GM12878 (cell line): ENCODE results near the gene ADPRHL1. TPM values are rescaled to one million over a fixed set of nuclear protein-coding genes. Genes with fewer than 3 reads are reported as not detected.

Source experiments
- ATAC-seq: fragments of 200-7000 bp; cut with Tn5 transposase; 3 replicates; pipeline ENCODE4 v1.9.1; 2020; ENCODE audit warnings: mild to moderate bottlenecking, moderate library complexity
- BruUV-seq: library from RNA; stranded (reverse); fragments of 400-500 nt; replicated peaks from 2 replicates; lab custom pipeline; 2021; lab: Mats Ljungman, UMichigan
- CTCF ChIA-PET: fragments of 300-600 bp; sonication (Branson Sonifier 250); formaldehyde crosslinking; extraction: SDS; loops from one replicate; lab custom pipeline; 2021; ENCODE audit warnings: inconsistent platforms; lab: Yijun Ruan, JAX
- POLR2A ChIA-PET: fragments of 350-600 bp; formaldehyde crosslinking; extraction: SDS; loops from one replicate; lab custom pipeline; 2021; ENCODE audit warnings: inconsistent platforms; lab: Charles Lee
- RAD21 ChIA-PET: fragments of 300-600 bp; sonication (Branson Sonifier 250); formaldehyde crosslinking; loops from one replicate; lab custom pipeline; 2023; ENCODE audit warnings: antibody characterized with exemption; ENCODE audit not compliant: unreplicated experiment; lab: Charles Lee
- SMC1A ChIA-PET: fragments of 300-600 bp; sonication (Branson Sonifier 250); formaldehyde crosslinking; loops from one replicate; lab custom pipeline; 2023; ENCODE audit not compliant: unreplicated experiment, uncharacterized antibody; lab: Charles Lee
- DNase-seq: peaks from one replicate; pipeline ENCODE4 v3.0.0-alpha.2; 2011; ENCODE audit warnings: low read depth, low spot score
- FAIRE-seq: peaks from 3 replicates; lab custom pipeline; 2011; peaks lifted over from hg19 to GRCh38; lab: Jason Lieb, UNC
- H2AFZ ChIP-seq: 2 replicates; pipeline ENCODE4 v1.6.0; 2011; ENCODE audit warnings: low read depth, low read length, control low read depth; ENCODE audit not compliant: control insufficient read depth
- H3K27ac ChIP-seq: 2 replicates; pipeline ENCODE4 v1.5.1; 2011; ENCODE audit warnings: control low read depth; ENCODE audit not compliant: control insufficient read depth, insufficient read depth
- H3K27me3 ChIP-seq, 2 experiments: replicated peaks in 1 of 2; 2 replicates each; pipeline versions ENCODE4 v1.6.0 to v1.6.1; 2011; ENCODE audit warnings: low read length in 1 of 2; ENCODE audit not compliant: control insufficient read depth in 2 of 2, insufficient read depth in 2 of 2
- H3K36me3 ChIP-seq, 2 experiments: 2 replicates each; pipeline ENCODE4 v1.5.1; 2011; ENCODE audit warnings: low read length in 1 of 2; ENCODE audit not compliant: control insufficient read depth in 2 of 2, insufficient read depth in 2 of 2
- H3K4me1 ChIP-seq: 2 replicates; pipeline ENCODE4 v1.6.1; 2011; ENCODE audit warnings: mild to moderate bottlenecking, low read length, moderate library complexity, mixed read lengths; ENCODE audit not compliant: control insufficient read depth, insufficient read depth
- H3K4me2 ChIP-seq: 2 replicates; pipeline ENCODE4 v1.6.0; 2011; ENCODE audit warnings: control low read depth; ENCODE audit not compliant: control insufficient read depth, insufficient read depth
- H3K4me3 ChIP-seq: fragments of 200-600 bp; sonication (generic); 2 replicates; pipeline ENCODE4 v1.5.1; 2016
- H3K79me2 ChIP-seq: 2 replicates; pipeline ENCODE4 v1.6.0; 2011; ENCODE audit warnings: low read length; ENCODE audit not compliant: control insufficient read depth, insufficient read depth
- H3K9ac ChIP-seq: 2 replicates; pipeline ENCODE4 v1.8.0; 2011; ENCODE audit warnings: low read length, control low read depth, mixed read lengths; ENCODE audit not compliant: control insufficient read depth, insufficient read depth
- H3K9me3 ChIP-seq: replicated peaks from 3 replicates; pipeline ENCODE4 v1.5.1; 2011; ENCODE audit warnings: mild to moderate bottlenecking, low read length; ENCODE audit not compliant: control insufficient read depth, insufficient read depth
- H4K20me1 ChIP-seq: 2 replicates; pipeline ENCODE4 v1.6.0; 2011; ENCODE audit not compliant: control insufficient read depth, insufficient read depth
- ASH2L ChIP-seq: fragments of 300-600, 200-600 bp; sonication (generic); IDR thresholded peaks from 2 replicates; pipeline ENCODE4 v1.6.1; 2017; ENCODE audit warnings: low read depth, mild to moderate bottlenecking, borderline replicate concordance
- CHD4 ChIP-seq: fragments of 200-600 bp; sonication (generic); IDR thresholded peaks from 2 replicates; pipeline ENCODE4 v1.6.1; 2016; ENCODE audit warnings: mild to moderate bottlenecking
- FOXM1 ChIP-seq: IDR thresholded peaks from 2 replicates; pipeline ENCODE4 v1.6.1; 2012; ENCODE audit warnings: low read depth, mild to moderate bottlenecking, inconsistent platforms, low read length, moderate library complexity
- HDAC2 ChIP-seq: fragments of 200-600 bp; sonication (generic); IDR thresholded peaks from 2 replicates; pipeline ENCODE4 v1.6.1; 2017
- HDGF ChIP-seq: fragments of 450-650 bp; IDR thresholded peaks from 2 replicates; pipeline ENCODE4 v1.6.1; 2016; ENCODE audit warnings: antibody characterized with exemption
- JUNB ChIP-seq: IDR thresholded peaks from 2 replicates; pipeline ENCODE4 v1.6.1; 2016; ENCODE audit warnings: antibody characterized with exemption, mild to moderate bottlenecking
- MYB ChIP-seq: fragments of 150-350 bp; IDR thresholded peaks from 2 replicates; pipeline ENCODE4 v1.6.1; 2014; ENCODE audit warnings: mild to moderate bottlenecking, low read depth, low read length, borderline replicate concordance
- NBN ChIP-seq: fragments of 450-650 bp; IDR thresholded peaks from 2 replicates; pipeline ENCODE4 v1.6.1; 2016
- NFIC ChIP-seq: IDR thresholded peaks from 2 replicates; pipeline ENCODE4 v1.6.1; 2012; ENCODE audit warnings: low read depth, mild to moderate bottlenecking, inconsistent platforms, low read length, moderate library complexity
- NR2C2 ChIP-seq: IDR thresholded peaks from 2 replicates; pipeline ENCODE4 v1.6.1; 2011; ENCODE audit warnings: borderline replicate concordance, low read depth; ENCODE audit not compliant: control insufficient read depth, insufficient read length
- RAD51 ChIP-seq: fragments of 450-650 bp; IDR thresholded peaks from 2 replicates; pipeline ENCODE4 v1.6.1; 2016; ENCODE audit warnings: moderate library complexity, mild to moderate bottlenecking, inconsistent platforms
- RELB ChIP-seq: fragments of 450-650 bp; IDR thresholded peaks from 2 replicates; pipeline ENCODE4 v1.6.1; 2017; ENCODE audit warnings: low read depth, mild to moderate bottlenecking, moderate library complexity
- SMAD1 ChIP-seq: fragments of 450-650 bp; IDR thresholded peaks from 2 replicates; pipeline ENCODE4 v1.6.1; 2018; ENCODE audit warnings: mild to moderate bottlenecking, low read depth; ENCODE audit not compliant: partially characterized antibody
- SMARCA5 ChIP-seq: fragments of 450-650 bp; IDR thresholded peaks from 2 replicates; pipeline ENCODE4 v1.6.1; 2017; ENCODE audit warnings: mild to moderate bottlenecking
- SREBF2 ChIP-seq: IDR thresholded peaks from 2 replicates; pipeline ENCODE4 v1.6.1; 2012; ENCODE audit warnings: mild to moderate bottlenecking, low read length
- TAF1 ChIP-seq: IDR thresholded peaks from 2 replicates; pipeline ENCODE4 v1.6.1; 2011; ENCODE audit warnings: mild to moderate bottlenecking, low read depth, low read length, borderline replicate concordance
- YY1 ChIP-seq: IDR thresholded peaks from 2 replicates; pipeline ENCODE4 v1.6.1; 2011; ENCODE audit warnings: low read depth, mild to moderate bottlenecking, low read length
- ZNF207 ChIP-seq: fragments of 450-650 bp; IDR thresholded peaks from 2 replicates; pipeline ENCODE4 v1.6.1; 2014; ENCODE audit warnings: antibody characterized with exemption, mild to moderate bottlenecking, borderline replicate concordance
- ZNF24 ChIP-seq: fragments of 450-650 bp; IDR thresholded peaks from 2 replicates; pipeline ENCODE4 v1.6.1; 2017; ENCODE audit warnings: antibody characterized with exemption, mild to moderate bottlenecking
- WGBS: methylation state at CpG from one replicate; pipeline ENCODE4 v1.1.6; 2016; ENCODE audit warnings: low lambda C conversion rate; ENCODE audit not compliant: insufficient replicate concordance, insufficient coverage; ENCODE audit errors: missing lambda C conversion rate; 5-methylcytosine and 5-hydroxymethylcytosine counted together
- in situ Hi-C: fragments of 300-500 bp; cut with MboI; formaldehyde crosslinking; loops from 9 replicates; pipeline ENCODE4 v1.14.3; 2018; ENCODE audit warnings: mixed read lengths
- intact Hi-C: fragments of 100-400 bp; cut with micrococcal nuclease; formaldehyde crosslinking; loops from one replicate; pipeline ENCODE4 v1.14.2; 2022; ENCODE audit not compliant: unreplicated experiment
- polyA plus RNA-seq, 11 experiments: library from polyadenylated mRNA; depleted of rRNA in 4 of 11; unstranded in 6 of 11; stranded (reverse) in 5 of 11; fragments of >200 nt; fragmentation: Nextera tagmentation in 4 of 11; fragmentation: Illumina TruSeq in 1 of 11; extraction: Ambion mirVana in 4 of 11; extraction: Trizol in 1 of 11; gene quantifications; 1 replicate in 1 of 11; 2 replicates in 10 of 11; pipeline versions ENCODE4 v1.2.1 to v1.2.3, GENCODE V29; 2011 to 2016; ENCODE audit warnings: inconsistent platforms in 2 of 11, missing spikeins in 2 of 11, low read depth in 1 of 11
- total RNA-seq, 4 experiments: library from RNA; depleted of rRNA in 3 of 4; stranded (reverse); fragments of >200 nt in 3 of 4; fragmentation: Illumina TruSeq in 1 of 4; extraction: Trizol in 1 of 4; gene quantifications; 2 replicates each; pipeline versions ENCODE4 v1.2.1 to v1.2.3, GENCODE V29; 2013 to 2021

ADPRHL1 gene
- total and polyA plus RNA-seq, 10 of the 15 experiments (the other 5 are each of a cell fraction or from before 2014, with no cell fraction given) = 0.05 to 1.9 (median 1.0) TPM

- FAIRE-seq (no peak), DNase-seq (no peak), ATAC-seq (no peak)
- BruUV-seq = no TSS peak
- in situ Hi-C loops = no loop called here
- H3K9ac ChIP-seq = no peak overlapping the region
- H2AFZ ChIP-seq = no peak overlapping the region
- H3K9me3 ChIP-seq = no peaks in the 10 kb centered on the region
- WGBS = 94% methylated on average over 13 of the region's 13 CpGs
- H3K36me3 ChIP-seq = peaks cover 10% of the 10 kb centered on the region in 2 experiments; a peak in 3 of 4 replicates
- CTCF ChIA-PET = no interaction called here
- SMC1A ChIA-PET = no interaction called here
- no peaks in the 10 kb centered on the region for H3K79me2 ChIP-seq
- no peak overlapping the region for H3K4me2 ChIP-seq
- no peaks in the 10 kb centered on the region for H3K4me1 ChIP-seq
- H3K4me3 ChIP-seq = no peak overlapping the region
- H3K27me3 ChIP-seq = no peaks in the 10 kb centered on the region
- TF ChIP-seq SREBF2 (no peak), HDGF (no peak), ZNF207 (no peak), YY1 (no peak), FOXM1 (no peak), JUNB (no peak), ZNF24 (no peak), RAD51 (no peak), SMARCA5 (no peak), ASH2L (no peak), MYB (no peak), SMAD1 (no peak), CHD4 (no peak), RELB (no peak), NR2C2 (no peak), HDAC2 (no peak), NFIC (no peak), TAF1 (no peak), NBN (no peak)
- POLR2A ChIA-PET = no interaction called here
- intact Hi-C loops = loop anchor here (5.0 kb wide), 1 partner anchor 513 kb away; no protein-coding TSS in a partner anchor
- RAD21 ChIA-PET = no interaction called here
- H3K27ac ChIP-seq = no peak overlapping the region
- H4K20me1 ChIP-seq = no peaks in the 10 kb centered on the region
Observed at GRCh38 chr13:113454936-113455335, 1.6 kb upstream of the ADPRHL1 start.
